Measurements from ENCODE around the gene LRRC4C.

The LRRC4C gene

DNA sequence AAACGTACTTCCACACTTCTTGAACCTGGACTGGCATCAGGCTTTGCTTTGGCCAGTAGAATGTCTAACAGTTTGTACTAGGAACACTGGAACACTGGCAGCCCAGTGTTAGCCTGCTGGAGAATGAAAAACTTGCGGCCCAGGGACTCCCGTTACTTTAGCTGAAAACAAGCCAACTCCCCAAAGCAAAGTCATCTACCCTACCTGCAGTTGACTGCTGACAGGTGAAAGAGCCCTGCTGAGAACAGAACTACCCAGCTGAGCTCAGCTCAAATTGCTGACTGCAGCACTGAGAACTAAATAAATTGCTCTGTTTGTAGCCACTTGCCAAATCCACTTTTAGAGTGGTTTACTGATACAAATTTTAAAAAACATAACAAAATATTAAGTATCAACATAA lies 342.5 kb downstream of the LRRC4C start:
- TF ChIP-seq, protein P1, sequence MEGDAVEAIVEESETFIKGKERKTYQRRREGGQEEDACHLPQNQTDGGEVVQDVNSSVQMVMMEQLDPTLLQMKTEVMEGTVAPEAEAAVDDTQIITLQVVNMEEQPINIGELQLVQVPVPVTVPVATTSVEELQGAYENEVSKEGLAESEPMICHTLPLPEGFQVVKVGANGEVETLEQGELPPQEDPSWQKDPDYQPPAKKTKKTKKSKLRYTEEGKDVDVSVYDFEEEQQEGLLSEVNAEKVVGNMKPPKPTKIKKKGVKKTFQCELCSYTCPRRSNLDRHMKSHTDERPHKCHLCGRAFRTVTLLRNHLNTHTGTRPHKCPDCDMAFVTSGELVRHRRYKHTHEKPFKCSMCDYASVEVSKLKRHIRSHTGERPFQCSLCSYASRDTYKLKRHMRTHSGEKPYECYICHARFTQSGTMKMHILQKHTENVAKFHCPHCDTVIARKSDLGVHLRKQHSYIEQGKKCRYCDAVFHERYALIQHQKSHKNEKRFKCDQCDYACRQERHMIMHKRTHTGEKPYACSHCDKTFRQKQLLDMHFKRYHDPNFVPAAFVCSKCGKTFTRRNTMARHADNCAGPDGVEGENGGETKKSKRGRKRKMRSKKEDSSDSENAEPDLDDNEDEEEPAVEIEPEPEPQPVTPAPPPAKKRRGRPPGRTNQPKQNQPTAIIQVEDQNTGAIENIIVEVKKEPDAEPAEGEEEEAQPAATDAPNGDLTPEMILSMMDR (conservative IDR thresholded peaks at IDR 0.05; ENCODE audit: low read length): no peak
- no peak for DNase-seq (ENCODE audit: low read depth)
- H3K4me3 ChIP-seq (ENCODE audit: low read length): no peak overlapping the region

DNA sequence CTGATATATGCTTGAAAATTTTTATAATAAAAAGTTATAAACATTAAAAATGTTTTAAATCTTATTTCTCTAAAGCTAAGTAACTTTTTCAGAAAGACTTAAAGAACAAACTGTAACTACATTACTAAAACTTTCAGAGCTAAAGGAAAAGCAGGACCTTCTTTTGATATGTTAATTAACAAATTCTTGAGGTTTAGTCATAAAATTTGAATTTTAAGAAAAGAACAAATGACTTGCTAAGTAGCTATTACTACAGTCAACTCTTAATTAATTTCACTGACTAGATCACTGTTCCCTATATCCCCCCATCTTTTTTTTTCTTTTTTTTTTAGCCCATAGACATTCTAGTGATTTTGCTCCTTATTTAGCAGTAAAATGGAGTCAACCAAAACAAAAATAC lies 344.4 kb downstream of the LRRC4C start:
- no peak overlapping the region for H3K4me3 ChIP-seq (ENCODE audit: low read length)
- TF ChIP-seq, protein P1 (conservative IDR thresholded peaks at IDR 0.05; ENCODE audit: low read length): no peak
- DNase-seq (ENCODE audit: low read depth): no peak

DNA sequence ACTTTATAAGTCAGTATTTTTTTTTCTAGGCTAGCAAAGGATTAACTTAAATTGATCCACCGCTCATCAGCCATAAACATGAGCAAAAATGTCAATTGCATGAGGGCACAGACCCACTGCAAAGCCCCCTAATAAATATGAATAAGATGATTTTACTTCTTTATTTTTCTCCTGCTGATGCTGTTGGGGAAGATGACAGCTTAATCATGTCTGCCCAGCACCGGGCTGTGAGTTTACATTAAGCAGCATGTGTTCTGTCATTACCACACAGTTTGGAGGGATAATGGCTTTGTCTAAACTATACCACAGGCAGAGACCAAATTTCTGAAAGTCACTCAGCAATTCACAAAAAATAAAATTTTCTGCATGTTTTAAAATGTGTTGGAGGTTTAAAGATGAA lies 346.3 kb downstream of the LRRC4C start:
- TF ChIP-seq, protein P1 (conservative IDR thresholded peaks at IDR 0.05; ENCODE audit: low read length): no peak
- no peak for DNase-seq (ENCODE audit: low read depth)
- no peak overlapping the region for H3K4me3 ChIP-seq (ENCODE audit: low read length)

DNA sequence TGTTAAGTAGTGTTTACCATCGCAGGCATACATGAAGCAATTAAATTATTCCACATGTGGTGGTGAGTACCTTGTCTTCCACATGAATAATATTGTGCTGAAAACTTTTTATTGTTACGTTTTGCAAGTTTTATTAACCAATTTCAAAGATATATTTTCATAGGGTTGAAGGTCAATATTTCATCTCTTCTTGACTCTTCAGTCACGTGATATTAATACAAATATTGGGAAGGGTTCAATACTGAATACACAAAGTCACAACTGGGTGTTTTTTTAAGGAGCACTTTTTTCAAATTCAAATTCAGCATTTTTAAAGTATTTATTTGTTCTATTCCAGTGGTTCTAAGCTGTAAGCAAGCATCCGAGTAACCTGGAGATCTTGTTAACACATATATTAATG lies 348.9 kb downstream of the LRRC4C start:
- no peak overlapping the region for H3K4me3 ChIP-seq (ENCODE audit: low read length)
- no peak for DNase-seq (ENCODE audit: low read depth)
- TF ChIP-seq, protein P1 (conservative IDR thresholded peaks at IDR 0.05; ENCODE audit: low read length): no peak

DNA sequence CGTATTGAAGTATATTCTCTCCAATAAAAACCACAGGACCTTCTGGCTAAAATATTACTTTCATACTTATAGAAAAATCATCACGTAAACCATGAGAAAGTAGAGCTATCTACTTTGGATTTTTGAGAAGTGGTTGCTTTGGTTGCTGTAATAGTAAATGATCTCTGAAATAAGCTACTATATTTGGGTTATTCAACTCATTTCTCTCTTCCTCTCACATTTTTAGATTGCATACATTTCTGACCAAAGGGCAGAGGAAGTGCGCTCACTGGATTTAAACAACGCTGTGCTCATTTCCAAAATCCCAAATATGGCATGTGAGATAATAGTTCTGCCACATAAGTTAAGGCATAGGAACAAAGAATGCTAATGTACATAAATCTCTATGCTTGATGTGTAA lies 357.0 kb downstream of the LRRC4C start:
- H3K4me3 ChIP-seq (ENCODE audit: low read length): no peak overlapping the region
- no peak for DNase-seq (ENCODE audit: low read depth)
- TF ChIP-seq, protein P1 (conservative IDR thresholded peaks at IDR 0.05; ENCODE audit: low read length): no peak

DNA sequence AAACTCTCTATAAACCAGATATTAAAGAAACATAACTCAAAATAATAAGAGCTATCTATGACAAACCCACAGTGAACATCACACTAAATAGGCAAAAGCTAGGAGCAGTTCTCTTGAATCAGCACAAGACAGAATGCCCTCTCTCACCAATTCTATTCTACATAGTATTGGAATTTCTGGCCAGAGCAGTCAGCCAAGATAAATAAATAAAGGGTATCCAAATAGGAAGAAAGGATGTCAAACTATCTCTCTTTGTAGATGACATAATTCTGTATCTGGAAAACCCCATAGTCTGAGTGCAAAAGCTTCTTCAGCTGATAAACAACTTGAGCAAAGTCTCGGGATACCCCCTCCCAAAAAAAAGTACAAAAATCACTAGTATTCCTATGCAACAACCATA lies 359.8 kb downstream of the LRRC4C start:
- H3K4me3 ChIP-seq (ENCODE audit: low read length): no peak overlapping the region
- DNase-seq (ENCODE audit: low read depth): no peak
- TF ChIP-seq, protein P1 (conservative IDR thresholded peaks at IDR 0.05; ENCODE audit: low read length): no peak

DNA sequence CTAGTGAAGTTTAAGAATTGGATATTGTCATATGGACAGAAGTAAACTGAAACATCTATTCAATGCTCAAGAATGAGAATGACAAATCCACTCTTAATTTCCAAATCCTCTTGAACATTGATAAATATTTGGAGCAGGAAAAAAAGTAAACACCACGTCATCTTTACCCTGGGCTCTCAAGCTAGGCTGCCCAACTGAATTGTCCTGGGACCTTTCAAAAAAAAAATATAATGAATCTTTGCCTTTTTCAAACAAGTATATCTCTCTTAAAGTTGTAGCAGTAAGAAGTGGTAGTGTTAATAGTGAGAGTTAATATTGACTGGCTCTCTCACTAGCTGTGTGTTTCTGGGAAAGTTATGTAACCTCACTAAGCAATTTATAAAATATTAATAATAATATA lies 374.3 kb downstream of the LRRC4C start:
- TF ChIP-seq, protein P1 (conservative IDR thresholded peaks at IDR 0.05; ENCODE audit: low read length): no peak
- no peak overlapping the region for H3K4me3 ChIP-seq (ENCODE audit: low read length)
- no peak for DNase-seq (ENCODE audit: low read depth)

Data from AG10803 (cell line).